MCF 10A (cell line): ENCODE measurements around the gene COL27A1. TPM values are rescaled to one million over a fixed set of nuclear protein-coding genes. Genes with fewer than 3 reads are reported as not detected.

Experiments used
- BruUV-seq: library from RNA; stranded (reverse); fragments of 400-500 nt; replicated peaks from 2 replicates; lab custom pipeline; 2021; lab: Mats Ljungman, UMichigan
- CTCF ChIA-PET: fragments of 300-600 bp; sonication (Branson Sonifier 250); formaldehyde crosslinking; extraction: SDS; loops from one replicate; lab custom pipeline; 2021; ENCODE audit warnings: antibody characterized with exemption, inconsistent platforms; lab: Yijun Ruan, JAX
- POLR2A ChIA-PET: fragments of 300-600, 350-650 bp; sonication (Branson Sonifier 250); formaldehyde crosslinking; extraction: SDS; loops from one replicate; lab custom pipeline; 2020; ENCODE audit warnings: antibody characterized with exemption, inconsistent platforms; lab: Yijun Ruan, JAX
- DNase-seq: peaks from one replicate; pipeline ENCODE4 v3.0.0-alpha.2; 2018; ENCODE audit not compliant: unreplicated experiment
- H3K27ac Mint-ChIP-seq: one replicate; pipeline ENCODE4 v1.8.0; 2022; ENCODE audit warnings: mild to moderate bottlenecking, low read depth, mixed read lengths; ENCODE audit not compliant: unreplicated experiment
- H3K27me3 Mint-ChIP-seq: one replicate; pipeline ENCODE4 v1.8.0; 2022; ENCODE audit warnings: mixed read lengths; ENCODE audit not compliant: insufficient read depth, unreplicated experiment
- H3K36me3 Mint-ChIP-seq: one replicate; pipeline ENCODE4 v1.8.0; 2022; ENCODE audit warnings: mild to moderate bottlenecking, moderate library complexity, mixed read lengths; ENCODE audit not compliant: insufficient read depth, unreplicated experiment
- H3K4me1 Mint-ChIP-seq: one replicate; pipeline ENCODE4 v1.8.0; 2022; ENCODE audit warnings: mixed read lengths; ENCODE audit not compliant: insufficient read depth, unreplicated experiment
- H3K4me3 Mint-ChIP-seq: one replicate; pipeline ENCODE4 v1.8.0; 2022; ENCODE audit warnings: mild to moderate bottlenecking, moderate library complexity, mixed read lengths; ENCODE audit not compliant: unreplicated experiment
- H3K9me3 Mint-ChIP-seq: one replicate; pipeline ENCODE4 v1.8.0; 2022; ENCODE audit warnings: mixed read lengths; ENCODE audit not compliant: unreplicated experiment
- intact Hi-C: fragments of 100-400 bp; cut with micrococcal nuclease; formaldehyde crosslinking; loops from 2 replicates; pipeline ENCODE4 v1.14.1; 2022
- total RNA-seq: library from RNA; stranded (reverse); gene quantifications from 2 replicates; pipeline ENCODE4 v1.2.3, GENCODE V29; 2022
- TF ChIP-seq, protein P1 (sequence below): fragments of 200-600 bp; IDR thresholded peaks from one replicate; pipeline ENCODE4 v1.8.0; 2022; ENCODE audit warnings: antibody characterized with exemption, mild to moderate bottlenecking; ENCODE audit not compliant: unreplicated experiment

The COL27A1 gene
- total RNA-seq, 1 experiment from 2014 or later = 2.9 TPM

DNA sequence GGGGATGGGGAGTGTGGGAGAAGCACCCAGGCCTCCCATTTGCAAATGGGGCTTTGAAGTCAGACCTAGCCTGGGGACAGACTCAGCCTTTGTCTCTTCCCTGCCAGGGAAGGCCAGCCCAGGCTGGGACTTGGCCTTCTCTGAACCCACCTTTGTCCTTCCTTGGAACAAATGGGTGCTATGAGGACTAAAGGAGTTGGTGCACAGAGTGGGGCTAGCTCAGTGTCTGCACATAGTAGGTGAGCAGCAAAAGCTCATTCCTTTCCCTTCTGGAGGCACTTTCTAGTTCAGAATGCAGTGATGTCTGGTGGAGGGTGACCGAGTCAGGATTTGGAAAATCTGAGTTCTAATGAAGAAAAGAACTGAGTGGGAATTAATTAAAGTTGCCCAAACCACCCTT is 37.2 kb downstream of the COL27A1 start:
- BruUV-seq = no TSS peak

DNA sequence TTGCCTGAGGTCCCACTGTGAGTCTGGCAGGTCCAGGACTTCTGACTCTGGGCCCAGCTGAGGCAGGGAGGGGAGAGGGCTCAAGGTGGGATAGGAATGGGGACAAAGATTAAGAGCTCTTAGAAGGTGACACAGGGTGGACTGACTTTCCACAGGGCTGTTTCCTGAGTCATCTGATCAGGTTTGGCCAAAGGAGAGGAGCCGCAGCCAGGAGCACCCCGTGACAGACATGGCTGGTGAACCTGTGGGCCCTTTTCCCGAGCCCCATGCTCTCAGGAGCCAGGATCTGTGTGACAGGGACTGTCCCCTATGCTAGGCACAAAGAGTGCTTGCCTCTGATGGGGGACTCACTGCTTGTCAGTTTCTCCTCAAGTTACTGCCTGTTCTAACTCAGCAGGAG is 37.8 kb downstream of the COL27A1 start:
- POLR2A ChIA-PET = interaction anchor here (0.6 kb wide), 1 partner anchor 21 kb away, joined by 3 read pairs; no protein-coding TSS in a partner anchor
- TF ChIP-seq, protein P1, sequence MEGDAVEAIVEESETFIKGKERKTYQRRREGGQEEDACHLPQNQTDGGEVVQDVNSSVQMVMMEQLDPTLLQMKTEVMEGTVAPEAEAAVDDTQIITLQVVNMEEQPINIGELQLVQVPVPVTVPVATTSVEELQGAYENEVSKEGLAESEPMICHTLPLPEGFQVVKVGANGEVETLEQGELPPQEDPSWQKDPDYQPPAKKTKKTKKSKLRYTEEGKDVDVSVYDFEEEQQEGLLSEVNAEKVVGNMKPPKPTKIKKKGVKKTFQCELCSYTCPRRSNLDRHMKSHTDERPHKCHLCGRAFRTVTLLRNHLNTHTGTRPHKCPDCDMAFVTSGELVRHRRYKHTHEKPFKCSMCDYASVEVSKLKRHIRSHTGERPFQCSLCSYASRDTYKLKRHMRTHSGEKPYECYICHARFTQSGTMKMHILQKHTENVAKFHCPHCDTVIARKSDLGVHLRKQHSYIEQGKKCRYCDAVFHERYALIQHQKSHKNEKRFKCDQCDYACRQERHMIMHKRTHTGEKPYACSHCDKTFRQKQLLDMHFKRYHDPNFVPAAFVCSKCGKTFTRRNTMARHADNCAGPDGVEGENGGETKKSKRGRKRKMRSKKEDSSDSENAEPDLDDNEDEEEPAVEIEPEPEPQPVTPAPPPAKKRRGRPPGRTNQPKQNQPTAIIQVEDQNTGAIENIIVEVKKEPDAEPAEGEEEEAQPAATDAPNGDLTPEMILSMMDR = no peak
- peaks cover 22% of the 10 kb centered on the region for H3K27me3 Mint-ChIP-seq
- H3K27ac Mint-ChIP-seq = no peak overlapping the region
- no peak overlapping the region for H3K4me3 Mint-ChIP-seq
- CTCF ChIA-PET = interaction anchor here (0.6 to 2.0 kb wide), 2 partner anchors 21 to 111 kb away, joined by 3 to 5 read pairs; no protein-coding TSS in a partner anchor
- H3K36me3 Mint-ChIP-seq = peaks cover 4% of the 10 kb centered on the region
- intact Hi-C loops = no loop called here
- DNase-seq = no peak
- BruUV-seq = no TSS peak
- no peaks in the 10 kb centered on the region for H3K9me3 Mint-ChIP-seq
- H3K4me1 Mint-ChIP-seq = no peaks in the 10 kb centered on the region

More for the DNA sequence above, 37.2 kb downstream of the COL27A1 start:
- POLR2A ChIA-PET = no interaction called here
- no peaks in the 10 kb centered on the region for H3K4me1 Mint-ChIP-seq
- H3K4me3 Mint-ChIP-seq = no peak overlapping the region
- intact Hi-C loops = no loop called here
- TF ChIP-seq, protein P1 = no peak
- no peak for DNase-seq
- H3K9me3 Mint-ChIP-seq = no peaks in the 10 kb centered on the region
- peaks cover 22% of the 10 kb centered on the region for H3K27me3 Mint-ChIP-seq
- no peak overlapping the region for H3K27ac Mint-ChIP-seq
- H3K36me3 Mint-ChIP-seq = peaks cover 4% of the 10 kb centered on the region
- CTCF ChIA-PET = interaction anchor here (0.6 to 2.0 kb wide), 2 partner anchors 21 to 110 kb away, joined by 3 to 5 read pairs; no protein-coding TSS in a partner anchor

DNA sequence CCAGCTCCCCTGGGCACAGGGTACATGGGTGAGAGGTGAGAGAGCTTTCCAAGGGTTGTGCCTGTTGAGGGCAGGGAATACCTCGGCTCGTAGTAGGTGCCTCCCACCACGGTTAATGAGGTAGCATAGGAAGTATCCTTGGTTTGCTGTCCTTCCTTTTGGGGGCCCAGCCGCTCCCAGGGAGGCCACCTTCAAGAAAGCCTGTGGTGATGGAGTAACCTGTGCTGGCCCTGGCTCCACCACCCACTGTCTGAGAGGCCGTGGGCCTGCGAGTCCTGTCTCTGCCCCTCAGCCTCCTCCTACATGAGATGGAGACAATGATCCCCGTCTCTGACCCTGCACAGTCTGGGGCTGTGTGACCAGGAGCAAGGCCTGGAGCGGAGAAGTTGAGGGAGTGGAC is 40.8 kb downstream of the COL27A1 start:
- no peak overlapping the region for H3K27ac Mint-ChIP-seq
- BruUV-seq = no TSS peak
- H3K4me1 Mint-ChIP-seq = no peaks in the 10 kb centered on the region
- ChIA-PET CTCF (no interaction called here), POLR2A (no interaction called here)
- no peak overlapping the region for H3K4me3 Mint-ChIP-seq
- no peaks in the 10 kb centered on the region for H3K9me3 Mint-ChIP-seq
- intact Hi-C loops = no loop called here
- no peaks in the 10 kb centered on the region for H3K36me3 Mint-ChIP-seq
- no peak for DNase-seq
- peaks cover 39% of the 10 kb centered on the region for H3K27me3 Mint-ChIP-seq
- TF ChIP-seq, protein P1 = no peak

GRCh38 chr9:114196979-114197622 is 41.8 kb downstream of the COL27A1 start:
- Mint-ChIP-seq H3K4me3 (no peak overlapping the region), H3K36me3 (no peaks in the 10 kb centered on the region), H3K27me3 (peaks cover 39% of the 10 kb centered on the region), H3K4me1 (no peaks in the 10 kb centered on the region), H3K27ac (no peak overlapping the region), H3K9me3 (no peaks in the 10 kb centered on the region)
- TF ChIP-seq, protein P1 = no peak
- no peak for DNase-seq
- ChIA-PET POLR2A (no interaction called here), CTCF (interaction anchor here (0.7 kb wide), 1 partner anchor 56 kb away, joined by 3 read pairs; no protein-coding TSS in a partner anchor)
- BruUV-seq = no TSS peak
- intact Hi-C loops = no loop called here
